HepG2 (cell line): Measurements from ENCODE around the gene CEP57L1. TPM values are rescaled to one million over a fixed set of nuclear protein-coding genes. Genes with fewer than 3 reads are reported as not detected.
A peak's percentile ranks its signal among the peaks of the same experiment; 100 is the strongest.

Experiments used
- ATAC-seq: fragments of 200-7000 bp; cut with Tn5 transposase; 3 replicates; pipeline ENCODE4 v1.9.1; 2020; ENCODE audit warnings: mild to moderate bottlenecking, moderate library complexity
- BruUV-seq: library from RNA; stranded (reverse); fragments of 400-500 nt; replicated peaks from 2 replicates; lab custom pipeline; 2021; lab: Mats Ljungman, UMichigan
- CTCF ChIA-PET: fragments of 300-600 bp; formaldehyde crosslinking; extraction: SDS; loops from one replicate; lab custom pipeline; 2021; ENCODE audit warnings: low total read pairs, inconsistent platforms, low intra/inter-chr PET ratio; lab: Yijun Ruan, JAX
- POLR2A ChIA-PET: fragments of 350-600 bp; sonication (Branson Sonifier 250); formaldehyde crosslinking; loops from one replicate; lab custom pipeline; 2020; ENCODE audit warnings: antibody characterized with exemption, inconsistent platforms; lab: Yijun Ruan, JAX
- DNase-seq: peaks from one replicate; pipeline ENCODE4 v3.0.0-alpha.2; 2015; ENCODE audit warnings: low spot score
- FAIRE-seq: peaks from 3 replicates; lab custom pipeline; 2011; peaks lifted over from hg19 to GRCh38; lab: Jason Lieb, UNC
- H2AFZ ChIP-seq: one replicate; pipeline ENCODE4 v1.6.1; 2011; ENCODE audit warnings: low read length, inconsistent platforms
- H3K27ac ChIP-seq: fragments of 300-600 bp; 3 replicates; pipeline ENCODE4 v1.8.0; 2011; ENCODE audit warnings: mixed run types, mild to moderate bottlenecking, mixed read lengths, low read length, inconsistent platforms; ENCODE audit not compliant: insufficient read depth; ENCODE audit errors: extremely low read length
- H3K27me3 ChIP-seq, 2 experiments: fragments of 200-600 bp in 1 of 2; 2 replicates in 1 of 2; 3 replicates in 1 of 2; pipeline versions ENCODE4 v1.6.0 to v1.8.0; 2011; ENCODE audit warnings: low read length in 2 of 2, mild to moderate bottlenecking in 2 of 2, moderate library complexity in 2 of 2, inconsistent platforms in 1 of 2; ENCODE audit not compliant: insufficient read depth in 2 of 2, control insufficient read depth in 1 of 2
- H3K36me3 ChIP-seq, 2 experiments: fragments of 200-600 bp in 1 of 2; replicated peaks in 1 of 2; 2 replicates in 1 of 2; 3 replicates in 1 of 2; pipeline versions ENCODE4 v1.5.1 to v1.8.0; 2011; ENCODE audit warnings: low read length in 2 of 2, inconsistent platforms in 1 of 2; ENCODE audit not compliant: insufficient read depth in 2 of 2, control insufficient read depth in 1 of 2
- H3K4me1 ChIP-seq: 2 replicates; pipeline ENCODE4 v1.5.1; 2012; ENCODE audit warnings: low read length, inconsistent platforms; ENCODE audit not compliant: insufficient read depth
- H3K4me2 ChIP-seq: 2 replicates; pipeline ENCODE4 v1.6.0; 2011; ENCODE audit warnings: low read depth, low read length, inconsistent platforms
- H3K4me3 ChIP-seq, 3 experiments: fragments of 200-600 bp in 1 of 3; sonication (generic), shearing (Covaris generic) in 1 of 3; replicated peaks in 1 of 3; 2 replicates each; pipeline ENCODE4 v1.5.1; 2011 to 2016; ENCODE audit warnings: low read length in 3 of 3, inconsistent platforms in 2 of 3, low read depth in 2 of 3, mild to moderate bottlenecking in 2 of 3, control low read depth in 1 of 3, mixed read lengths in 1 of 3; ENCODE audit not compliant: insufficient read depth in 1 of 3
- H3K79me2 ChIP-seq: one replicate; pipeline ENCODE4 v1.6.1; 2011; ENCODE audit warnings: low read length, inconsistent platforms; ENCODE audit not compliant: insufficient read depth
- H3K9ac ChIP-seq: 2 replicates; pipeline ENCODE4 v1.6.0; 2011; ENCODE audit warnings: mild to moderate bottlenecking, low read depth, low read length, inconsistent platforms; ENCODE audit not compliant: insufficient read depth
- H3K9me3 ChIP-seq: 2 replicates; pipeline ENCODE4 v1.5.1; 2012; ENCODE audit warnings: mild to moderate bottlenecking, low read length
- H4K20me1 ChIP-seq: 2 replicates; pipeline ENCODE4 v1.6.0; 2011; ENCODE audit warnings: inconsistent platforms, mild to moderate bottlenecking, low read length, moderate library complexity; ENCODE audit not compliant: insufficient read depth
- ATF7-NPFF ChIP-seq: sonication (generic); formaldehyde crosslinking; IDR thresholded peaks from 2 replicates; pipeline ENCODE4 v1.8.1; 2023; ENCODE audit warnings: mild to moderate bottlenecking, low read depth, missing genetic modification reagents, moderate library complexity
- DNMT3B ChIP-seq: conservative IDR thresholded peaks from 2 replicates; pipeline ENCODE4 v1.6.1; 2016; ENCODE audit warnings: missing biosample characterization, control low read depth
- KLF6 ChIP-seq: IDR thresholded peaks from 2 replicates; pipeline ENCODE4 v1.8.0; 2016; ENCODE audit warnings: missing biosample characterization, missing genetic modification reagents
- MAFF ChIP-seq: IDR thresholded peaks from 2 replicates; pipeline ENCODE4 v1.6.1; 2011; ENCODE audit warnings: low read depth, low read length, improper control_type of control experiment
- MAFK ChIP-seq, 2 experiments: IDR thresholded peaks in 1 of 2; conservative IDR thresholded peaks in 1 of 2; 2 replicates each; pipeline ENCODE4 v1.6.1; 2011; ENCODE audit warnings: improper control_type of control experiment in 2 of 2, low read length in 2 of 2
- MXI1 ChIP-seq: IDR thresholded peaks from 3 replicates; pipeline ENCODE4 v1.6.1; 2012; ENCODE audit warnings: low read depth, low read length, inconsistent platforms, borderline replicate concordance
- THAP8 ChIP-seq: sonication (generic); formaldehyde crosslinking; IDR thresholded peaks from 2 replicates; pipeline ENCODE4 v1.5.1; 2020; ENCODE audit warnings: missing genetic modification reagents, mild to moderate bottlenecking, borderline replicate concordance
- ZBTB34 ChIP-seq: sonication (generic); formaldehyde crosslinking; IDR thresholded peaks from 2 replicates; pipeline ENCODE4 v1.8.0; 2022; ENCODE audit warnings: mild to moderate bottlenecking, missing genetic modification reagents
- ZIK1 ChIP-seq: sonication (generic); formaldehyde crosslinking; IDR thresholded peaks from 2 replicates; pipeline ENCODE4 v1.5.0; 2020; ENCODE audit warnings: mild to moderate bottlenecking, low read depth, missing genetic modification reagents, borderline replicate concordance
- ZNF512 ChIP-seq: sonication (generic); formaldehyde crosslinking; IDR thresholded peaks from 2 replicates; pipeline ENCODE4 v1.4.0; 2020; ENCODE audit warnings: mild to moderate bottlenecking, missing genetic modification reagents
- WGBS: methylation state at CpG from one replicate; pipeline ENCODE4 v1.1.6; 2017; ENCODE audit warnings: low lambda C conversion rate; 5-methylcytosine and 5-hydroxymethylcytosine counted together
- in situ Hi-C: cut with HindIII; loops from 2 replicates; pipeline ENCODE4 v1.10.0; 2017; ENCODE audit warnings: low pct_unique_long_range_greater_than_20kb; ENCODE audit not compliant: extremely low pct_ligation_motif_present
- intact Hi-C: fragments of 100-400 bp; cut with micrococcal nuclease; formaldehyde crosslinking; loops from one replicate; pipeline ENCODE4 v1.10.0; 2022; ENCODE audit not compliant: unreplicated experiment
- polyA plus RNA-seq, 8 experiments: library from polyadenylated mRNA; depleted of rRNA in 3 of 8; stranded (reverse) in 7 of 8; unstranded in 1 of 8; fragments of >200 nt; fragmentation: Illumina TruSeq in 4 of 8; extraction: Trizol in 4 of 8; gene quantifications; 2 replicates each; pipeline versions ENCODE4 v1.2.1 to v1.2.3, GENCODE V29; 2011 to 2016; ENCODE audit warnings: low read depth in 4 of 8, missing spikeins in 1 of 8, mixed read lengths in 1 of 8; ENCODE audit not compliant: insufficient read depth in 1 of 8
- total RNA-seq, 5 experiments: library from RNA; depleted of rRNA; stranded (reverse); fragments of >200 nt; fragmentation: Illumina TruSeq; extraction: Trizol; gene quantifications; 2 replicates each; pipeline ENCODE4 v1.2.3, GENCODE V29; 2016; ENCODE audit warnings: low read depth in 1 of 5
- TF ChIP-seq, protein P1 (sequence below), 2 experiments: IDR thresholded peaks; 2 replicates each; pipeline ENCODE4 v1.6.1; 2011 to 2012; ENCODE audit warnings: low read length in 2 of 2, borderline replicate concordance in 1 of 2, low read depth in 1 of 2, mild to moderate bottlenecking in 1 of 2, moderate library complexity in 1 of 2

The CEP57L1 gene
- total and polyA plus RNA-seq, 2 of the 13 experiments (the other 11 are each of a cell fraction or from before 2014, with no cell fraction given), result 7.7 to 15.5 TPM

- no peak for ATAC-seq
- POLR2A ChIA-PET, result no interaction called here
These were observed 58.4 kb downstream of the CEP57L1 start for GRCh38 chr6:109153752-109154151.

DNA sequence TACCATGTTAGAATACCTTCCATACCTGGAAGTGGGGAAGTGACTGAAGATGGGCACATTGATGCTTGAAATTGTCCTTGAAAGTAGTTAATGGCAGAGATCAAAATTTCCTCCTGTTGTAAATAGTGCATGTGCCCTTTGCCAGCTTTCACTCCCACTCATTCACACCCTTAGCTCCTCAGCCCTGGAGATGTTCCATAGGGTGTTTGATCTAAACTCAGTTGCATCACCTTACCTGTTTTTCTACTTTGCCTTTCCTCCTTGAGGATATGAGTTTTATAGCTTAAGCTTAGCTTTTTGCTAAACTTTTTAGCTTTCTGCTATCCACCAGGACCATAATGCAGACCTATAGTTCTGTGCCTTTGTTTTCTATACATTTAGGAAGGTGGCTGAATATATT, 69.0 kb downstream of the CEP57L1 start:
- BruUV-seq, result no TSS peak
- H3K4me1 ChIP-seq, result no peaks in the 10 kb centered on the region
- POLR2A ChIA-PET, result no interaction called here
- no peaks in the 10 kb centered on the region for H4K20me1 ChIP-seq
- in situ Hi-C loops, result no loop called here
- H3K9me3 ChIP-seq, result no peaks in the 10 kb centered on the region
- no peak overlapping the region for H3K4me2 ChIP-seq
- H3K79me2 ChIP-seq, result no peaks in the 10 kb centered on the region
- H3K36me3 ChIP-seq, result 0 out of 5 replicates have a peak, but pooled peaks cover 0 to 4% of the 10 kb centered on the region in 2 experiments
- CTCF ChIA-PET, result no interaction called here
- H2AFZ ChIP-seq, result no peak overlapping the region
- H3K4me3 ChIP-seq, result no peak overlapping the region
- DNase-seq, result no peak
- no peak for FAIRE-seq
- no peaks in the 10 kb centered on the region for H3K27me3 ChIP-seq
- H3K9ac ChIP-seq, result no peak overlapping the region
- no peak overlapping the region for H3K27ac ChIP-seq
- intact Hi-C loops, result no loop called here
- no peak for ATAC-seq
- no peak for TF ChIP-seq ZIK1 (CRISPR knock-in tag)
- no peak for TF ChIP-seq ZBTB34 (CRISPR knock-in tag)
- no peak for TF ChIP-seq ATF7-NPFF (CRISPR knock-in tag)
- TF ChIP-seq ZNF512 (CRISPR knock-in tag), result no peak
- TF ChIP-seq MXI1, result no peak
- no peak for TF ChIP-seq DNMT3B (CRISPR knock-in tag)
- TF ChIP-seq, protein P1, sequence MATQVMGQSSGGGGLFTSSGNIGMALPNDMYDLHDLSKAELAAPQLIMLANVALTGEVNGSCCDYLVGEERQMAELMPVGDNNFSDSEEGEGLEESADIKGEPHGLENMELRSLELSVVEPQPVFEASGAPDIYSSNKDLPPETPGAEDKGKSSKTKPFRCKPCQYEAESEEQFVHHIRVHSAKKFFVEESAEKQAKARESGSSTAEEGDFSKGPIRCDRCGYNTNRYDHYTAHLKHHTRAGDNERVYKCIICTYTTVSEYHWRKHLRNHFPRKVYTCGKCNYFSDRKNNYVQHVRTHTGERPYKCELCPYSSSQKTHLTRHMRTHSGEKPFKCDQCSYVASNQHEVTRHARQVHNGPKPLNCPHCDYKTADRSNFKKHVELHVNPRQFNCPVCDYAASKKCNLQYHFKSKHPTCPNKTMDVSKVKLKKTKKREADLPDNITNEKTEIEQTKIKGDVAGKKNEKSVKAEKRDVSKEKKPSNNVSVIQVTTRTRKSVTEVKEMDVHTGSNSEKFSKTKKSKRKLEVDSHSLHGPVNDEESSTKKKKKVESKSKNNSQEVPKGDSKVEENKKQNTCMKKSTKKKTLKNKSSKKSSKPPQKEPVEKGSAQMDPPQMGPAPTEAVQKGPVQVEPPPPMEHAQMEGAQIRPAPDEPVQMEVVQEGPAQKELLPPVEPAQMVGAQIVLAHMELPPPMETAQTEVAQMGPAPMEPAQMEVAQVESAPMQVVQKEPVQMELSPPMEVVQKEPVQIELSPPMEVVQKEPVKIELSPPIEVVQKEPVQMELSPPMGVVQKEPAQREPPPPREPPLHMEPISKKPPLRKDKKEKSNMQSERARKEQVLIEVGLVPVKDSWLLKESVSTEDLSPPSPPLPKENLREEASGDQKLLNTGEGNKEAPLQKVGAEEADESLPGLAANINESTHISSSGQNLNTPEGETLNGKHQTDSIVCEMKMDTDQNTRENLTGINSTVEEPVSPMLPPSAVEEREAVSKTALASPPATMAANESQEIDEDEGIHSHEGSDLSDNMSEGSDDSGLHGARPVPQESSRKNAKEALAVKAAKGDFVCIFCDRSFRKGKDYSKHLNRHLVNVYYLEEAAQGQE (IDR thresholded peaks at IDR 0.05; ENCODE audit: borderline replicate concordance in 1 of 2, low read depth in 1 of 2, low read length in 2 of 2), result no peak
- TF ChIP-seq KLF6, result no peak

More at GRCh38 chr6:109153752-109154151, 58.4 kb downstream of the CEP57L1 start:
- H3K27ac ChIP-seq, result no peak overlapping the region
- DNase-seq (no peak), FAIRE-seq (no peak)
- no peak overlapping the region for H3K4me2 ChIP-seq
- H3K4me3 ChIP-seq, result no peak overlapping the region
- TF ChIP-seq MAFK (conservative IDR thresholded peaks at IDR 0.05 in 1 of 2, IDR thresholded peaks at IDR 0.05 in 1 of 2; ENCODE audit: low read length in 2 of 2) (peak; percentile 95 to 99), MAFF (peak; percentile 97), THAP8 (CRISPR knock-in tag) (no peak)
- peaks cover 7% of the 10 kb centered on the region; the same call in 1 of the 2 replicates for H3K9me3 ChIP-seq
- H3K36me3 ChIP-seq, result no peaks in the 10 kb centered on the region
- in situ Hi-C loops (no loop called here), intact Hi-C loops (no loop called here)
- H2AFZ ChIP-seq, result no peak overlapping the region
- WGBS, result 100% methylated on average over 1 of the region's 1 CpG
- no peaks in the 10 kb centered on the region for H3K4me1 ChIP-seq
- no TSS peak for BruUV-seq
- H3K79me2 ChIP-seq, result no peaks in the 10 kb centered on the region
- no peak overlapping the region for H3K9ac ChIP-seq
- no peaks in the 10 kb centered on the region; a peak in 1 of 5 replicates for H3K27me3 ChIP-seq
- no peaks in the 10 kb centered on the region for H4K20me1 ChIP-seq
- CTCF ChIA-PET, result no interaction called here
